Heart left ventricle (tissue), 13 donors: ENCODE measurements around the gene ERRFI1.

Source experiments
- CTCF ChIP-seq, 12 donors: fragments of 200-600 bp; sonication (generic) in 4 of 12; IDR thresholded peaks; one replicate each; pipeline versions ENCODE4 v1.5.0 to v1.8.0; 2018 to 2022; ENCODE audit warnings: antibody characterized with exemption in 12 of 12, mild to moderate bottlenecking in 5 of 12
- POLR2A ChIP-seq, 2 donors: fragments of 450-650 bp; IDR thresholded peaks; one replicate each; pipeline ENCODE4 v1.6.1; 2017; ENCODE audit warnings: antibody characterized with exemption in 2 of 2, mild to moderate bottlenecking in 2 of 2, moderate library complexity in 2 of 2
- donor health status: ischemic (EF 13 %, LVEDD 7.1; RV severe dilation, severe dysfunction).
- donor health status: DM: no; HTN: yes; CAD: no.
- donor health status: DM: no; HTN: no; CAD: no.
- donor health status: ischemic (EF 25% LVEDD 6.9; RV normal size, moderate dysfunction).
- donor health status: ischemic (EF 25% LVEDD 5.7; RV mildly dilated, moderate dysfunction).
- donor health status: ischemic (EF 35%, LVEDD 5.7; RV mildly dilated, moderate dysfunction).
- donor health status: nonischemic (EF 11% LVEDD 7.7; RV severe dilation, severe dysfunction).
- donor health status: DM: yes; HTN: yes; CAD: no.
- donor health status: PGD.
- donor health status: ischemic (EF 29% LVEDD 5.4; RV normal size, mild dysfunction).
- donor health status: nonischemic (EF 23%, LVEDD 6.1; RV moderate dilation, normal function).

- TF ChIP-seq CTCF (IDR thresholded peaks at IDR 0.05) (no peak), POLR2A (IDR thresholded peaks at IDR 0.05) (no peak)
Measured at GRCh38 chr1:8032366-8032910, 6.3 kb upstream of the ERRFI1 start.
